HCT116 (cell line): ENCODE results near the gene KLHL5.

Experiments
- CEBPB ChIP-seq: IDR thresholded peaks from 2 replicates; pipeline ENCODE4 v1.6.1; 2012; ENCODE audit warnings: low read depth
- CTCF ChIP-seq, 3 experiments: fragments of 200-600 bp in 1 of 3; sonication (generic) in 1 of 3; IDR thresholded peaks in 2 of 3; conservative IDR thresholded peaks in 1 of 3; 2 replicates each; pipeline ENCODE4 v1.5.1; 2012 to 2017; ENCODE audit warnings: low read depth in 2 of 3, low read length in 2 of 3, antibody characterized with exemption in 1 of 3, borderline replicate concordance in 1 of 3, control low read depth in 1 of 3, mild to moderate bottlenecking in 1 of 3, mixed read lengths in 1 of 3, mixed run types in 1 of 3, moderate library complexity in 1 of 3; ENCODE audit not compliant: insufficient read depth in 1 of 3
- EZH2 ChIP-seq: fragments of 200-600 bp; sonication (generic); IDR thresholded peaks from 2 replicates; pipeline ENCODE4 v1.6.1; 2017; ENCODE audit warnings: antibody characterized with exemption, mixed run types
- EZH2phosphoT487 ChIP-seq: fragments of 200-600 bp; IDR thresholded peaks from 2 replicates; pipeline ENCODE4 v1.6.1; 2018; ENCODE audit warnings: antibody characterized with exemption, borderline replicate concordance
- POLR2A ChIP-seq: IDR thresholded peaks from 2 replicates; pipeline ENCODE4 v1.7.0; 2011; ENCODE audit warnings: borderline replicate concordance; ENCODE audit not compliant: insufficient read depth, insufficient read length; ENCODE audit errors: extremely low read depth
- POLR2AphosphoS5 ChIP-seq: IDR thresholded peaks from 2 replicates; pipeline ENCODE4 v1.6.1; 2011; ENCODE audit warnings: mild to moderate bottlenecking, low read depth, low read length, moderate library complexity
- RAD21 ChIP-seq: IDR thresholded peaks from 2 replicates; pipeline ENCODE4 v1.6.1; 2012; ENCODE audit warnings: low read depth, mild to moderate bottlenecking
- ZNF274 ChIP-seq: fragments of 200-500 bp; sonication (Bioruptor generic); IDR thresholded peaks from 2 replicates; pipeline ENCODE4 v1.6.1; 2014; ENCODE audit warnings: mild to moderate bottlenecking, low read depth, low read length, inconsistent platforms
- TF ChIP-seq, protein P1 (sequence below): IDR thresholded peaks from 2 replicates; pipeline ENCODE4 v1.6.1; 2012; ENCODE audit warnings: low read depth
- TF ChIP-seq, protein P2 (sequence below): IDR thresholded peaks from 2 replicates; pipeline ENCODE4 v1.6.1; 2012
- TF ChIP-seq, protein P3 (sequence below): IDR thresholded peaks from 2 replicates; pipeline ENCODE4 v1.6.1; 2011; ENCODE audit warnings: mild to moderate bottlenecking, low read length, moderate library complexity; ENCODE audit not compliant: insufficient replicate concordance; ENCODE audit errors: extremely low read depth

DNA sequence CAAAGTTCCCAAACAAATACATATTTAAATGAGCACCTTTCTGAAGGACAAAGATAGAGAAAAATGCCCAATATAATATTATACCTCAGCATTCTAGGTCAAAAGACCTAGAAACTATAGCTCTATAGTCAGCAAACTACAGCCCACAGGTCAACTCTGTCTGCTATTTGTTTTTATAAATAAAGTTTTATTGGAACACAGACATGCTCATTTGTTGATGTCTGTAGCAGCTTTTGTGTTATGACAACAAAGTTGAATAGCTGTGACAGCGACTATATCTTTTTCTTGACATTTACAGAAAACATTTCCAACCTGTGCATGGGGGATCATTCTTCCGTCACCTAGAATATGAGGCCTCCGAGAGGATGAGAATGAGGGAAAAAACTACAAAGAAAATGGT lies 71.6 kb downstream of the KLHL5 start:
- TF ChIP-seq EZH2phosphoT487, result no peak
- TF ChIP-seq CTCF (IDR thresholded peaks at IDR 0.05 in 2 of 3, conservative IDR thresholded peaks at IDR 0.05 in 1 of 3; ENCODE audit: borderline replicate concordance in 1 of 3, insufficient read depth in 1 of 3, low read depth in 2 of 3, low read length in 2 of 3), result no peak
- no peak for TF ChIP-seq CEBPB
- TF ChIP-seq, protein P1, sequence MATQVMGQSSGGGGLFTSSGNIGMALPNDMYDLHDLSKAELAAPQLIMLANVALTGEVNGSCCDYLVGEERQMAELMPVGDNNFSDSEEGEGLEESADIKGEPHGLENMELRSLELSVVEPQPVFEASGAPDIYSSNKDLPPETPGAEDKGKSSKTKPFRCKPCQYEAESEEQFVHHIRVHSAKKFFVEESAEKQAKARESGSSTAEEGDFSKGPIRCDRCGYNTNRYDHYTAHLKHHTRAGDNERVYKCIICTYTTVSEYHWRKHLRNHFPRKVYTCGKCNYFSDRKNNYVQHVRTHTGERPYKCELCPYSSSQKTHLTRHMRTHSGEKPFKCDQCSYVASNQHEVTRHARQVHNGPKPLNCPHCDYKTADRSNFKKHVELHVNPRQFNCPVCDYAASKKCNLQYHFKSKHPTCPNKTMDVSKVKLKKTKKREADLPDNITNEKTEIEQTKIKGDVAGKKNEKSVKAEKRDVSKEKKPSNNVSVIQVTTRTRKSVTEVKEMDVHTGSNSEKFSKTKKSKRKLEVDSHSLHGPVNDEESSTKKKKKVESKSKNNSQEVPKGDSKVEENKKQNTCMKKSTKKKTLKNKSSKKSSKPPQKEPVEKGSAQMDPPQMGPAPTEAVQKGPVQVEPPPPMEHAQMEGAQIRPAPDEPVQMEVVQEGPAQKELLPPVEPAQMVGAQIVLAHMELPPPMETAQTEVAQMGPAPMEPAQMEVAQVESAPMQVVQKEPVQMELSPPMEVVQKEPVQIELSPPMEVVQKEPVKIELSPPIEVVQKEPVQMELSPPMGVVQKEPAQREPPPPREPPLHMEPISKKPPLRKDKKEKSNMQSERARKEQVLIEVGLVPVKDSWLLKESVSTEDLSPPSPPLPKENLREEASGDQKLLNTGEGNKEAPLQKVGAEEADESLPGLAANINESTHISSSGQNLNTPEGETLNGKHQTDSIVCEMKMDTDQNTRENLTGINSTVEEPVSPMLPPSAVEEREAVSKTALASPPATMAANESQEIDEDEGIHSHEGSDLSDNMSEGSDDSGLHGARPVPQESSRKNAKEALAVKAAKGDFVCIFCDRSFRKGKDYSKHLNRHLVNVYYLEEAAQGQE, result no peak
- TF ChIP-seq, protein P2, sequence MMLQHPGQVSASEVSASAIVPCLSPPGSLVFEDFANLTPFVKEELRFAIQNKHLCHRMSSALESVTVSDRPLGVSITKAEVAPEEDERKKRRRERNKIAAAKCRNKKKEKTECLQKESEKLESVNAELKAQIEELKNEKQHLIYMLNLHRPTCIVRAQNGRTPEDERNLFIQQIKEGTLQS, result no peak
- no peak for TF ChIP-seq ZNF274
- TF ChIP-seq POLR2AphosphoS5, result no peak
- no peak for TF ChIP-seq POLR2A
- TF ChIP-seq, protein P3, sequence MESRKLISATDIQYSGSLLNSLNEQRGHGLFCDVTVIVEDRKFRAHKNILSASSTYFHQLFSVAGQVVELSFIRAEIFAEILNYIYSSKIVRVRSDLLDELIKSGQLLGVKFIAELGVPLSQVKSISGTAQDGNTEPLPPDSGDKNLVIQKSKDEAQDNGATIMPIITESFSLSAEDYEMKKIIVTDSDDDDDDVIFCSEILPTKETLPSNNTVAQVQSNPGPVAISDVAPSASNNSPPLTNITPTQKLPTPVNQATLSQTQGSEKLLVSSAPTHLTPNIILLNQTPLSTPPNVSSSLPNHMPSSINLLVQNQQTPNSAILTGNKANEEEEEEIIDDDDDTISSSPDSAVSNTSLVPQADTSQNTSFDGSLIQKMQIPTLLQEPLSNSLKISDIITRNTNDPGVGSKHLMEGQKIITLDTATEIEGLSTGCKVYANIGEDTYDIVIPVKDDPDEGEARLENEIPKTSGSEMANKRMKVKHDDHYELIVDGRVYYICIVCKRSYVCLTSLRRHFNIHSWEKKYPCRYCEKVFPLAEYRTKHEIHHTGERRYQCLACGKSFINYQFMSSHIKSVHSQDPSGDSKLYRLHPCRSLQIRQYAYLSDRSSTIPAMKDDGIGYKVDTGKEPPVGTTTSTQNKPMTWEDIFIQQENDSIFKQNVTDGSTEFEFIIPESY, result no peak
- no peak for TF ChIP-seq EZH2
- TF ChIP-seq RAD21, result no peak
